Measurements from ENCODE around the gene RBM18. TPM values are rescaled to one million over a fixed set of nuclear protein-coding genes. Genes with fewer than 3 reads are reported as not detected.

RBM18 gene
- total and polyA plus RNA-seq, 2 donors (not counting 1 experiment from before 2014, with no cell fraction given) = 9.7 to 12.4 TPM

GRCh38 chr9:122205176-122205575 is 59.5 kb downstream of the RBM18 start:
- Mint-ChIP-seq H3K9me3 (ENCODE audit: insufficient read depth) (no peaks in the 10 kb centered on the region), H3K27me3 (peaks cover 14% of the 10 kb centered on the region), H3K4me1 (no peaks in the 10 kb centered on the region), H3K4me3 (no peak overlapping the region), H3K27ac (no peak overlapping the region)
- Histone ChIP-seq H3K79me2 (ENCODE audit: control insufficient read depth, insufficient read depth, low read length) (no peaks in the 10 kb centered on the region), H3K27me3 (replicated peaks in 1 of 4; ENCODE audit: control extremely low read depth in 1 of 4, control insufficient read depth in 3 of 4, insufficient read depth in 4 of 4, low read length in 3 of 4) (no peaks in the 10 kb centered on the region), H4K20me1 (ENCODE audit: control insufficient read depth, insufficient read depth, low read length, poor library complexity, severe bottlenecking) (no peaks in the 10 kb centered on the region), H2AFZ (ENCODE audit: insufficient read depth, low read depth, low read length, poor library complexity, severe bottlenecking) (no peak overlapping the region), H3K9ac (ENCODE audit: low read length) (no peak overlapping the region), H3K4me3 (ENCODE audit: control extremely low read depth in 1 of 5, extremely low read depth in 1 of 5, insufficient read depth in 1 of 5, low read depth in 2 of 5, low read length in 4 of 5) (no peak overlapping the region), H3K9me3 (ENCODE audit: control extremely low read depth in 1 of 3, control insufficient read depth in 2 of 3, insufficient read depth in 1 of 3, low read length in 2 of 3) (no peaks in the 10 kb centered on the region), H3K4me1 (ENCODE audit: control insufficient read depth in 2 of 2, insufficient read depth in 2 of 2, low read length in 2 of 2) (no peaks in the 10 kb centered on the region), H3K4me2 (replicated peaks; ENCODE audit: low read depth, low read length, poor library complexity, severe bottlenecking) (no peak overlapping the region), H3K27ac (ENCODE audit: low read length in 2 of 2) (no peak overlapping the region), H3K36me3 (replicated peaks in 1 of 2; ENCODE audit: control extremely low read depth in 1 of 2, control insufficient read depth in 1 of 2, extremely low read depth in 1 of 2, insufficient read depth in 2 of 2, low read length in 1 of 2) (no peaks in the 10 kb centered on the region)
- whole genome bisulfite sequencing (ENCODE audit: insufficient coverage) = 95% methylated on average over 8 of the region's 8 CpGs
- intact Hi-C loops (cut with micrococcal nuclease) = no loop called here
- CTCF ChIA-PET = no interaction called here
- DNase-seq (no peak), ATAC-seq (ENCODE audit: low read depth) (no peak)
- TF ChIP-seq CTCF (IDR thresholded peaks at IDR 0.05) (no peak), EZH2 (IDR thresholded peaks at IDR 0.05; ENCODE audit: borderline replicate concordance, insufficient read depth, low read depth, low read length, poor library complexity, severe bottlenecking) (no peak)
- POLR2A ChIA-PET = no interaction called here

GRCh38 chr9:122204491-122204890 is 60.1 kb downstream of the RBM18 start:
- Mint-ChIP-seq H3K4me3 (no peak overlapping the region), H3K27me3 (peaks cover 12% of the 10 kb centered on the region), H3K4me1 (no peaks in the 10 kb centered on the region), H3K27ac (no peak overlapping the region), H3K9me3 (ENCODE audit: insufficient read depth) (no peaks in the 10 kb centered on the region)
- DNase-seq = no peak
- POLR2A ChIA-PET = no interaction called here
- Histone ChIP-seq H3K79me2 (ENCODE audit: control insufficient read depth, insufficient read depth, low read length) (no peaks in the 10 kb centered on the region), H3K9ac (ENCODE audit: low read length) (no peak overlapping the region), H4K20me1 (ENCODE audit: control insufficient read depth, insufficient read depth, low read length, poor library complexity, severe bottlenecking) (no peaks in the 10 kb centered on the region), H3K27me3 (replicated peaks in 1 of 4; ENCODE audit: control extremely low read depth in 1 of 4, control insufficient read depth in 3 of 4, insufficient read depth in 4 of 4, low read length in 3 of 4) (no peaks in the 10 kb centered on the region), H2AFZ (ENCODE audit: insufficient read depth, low read depth, low read length, poor library complexity, severe bottlenecking) (no peak overlapping the region), H3K36me3 (replicated peaks in 1 of 2; ENCODE audit: control extremely low read depth in 1 of 2, control insufficient read depth in 1 of 2, extremely low read depth in 1 of 2, insufficient read depth in 2 of 2, low read length in 1 of 2) (no peaks in the 10 kb centered on the region), H3K4me1 (ENCODE audit: control insufficient read depth in 2 of 2, insufficient read depth in 2 of 2, low read length in 2 of 2) (no peaks in the 10 kb centered on the region), H3K9me3 (ENCODE audit: control extremely low read depth in 1 of 3, control insufficient read depth in 2 of 3, insufficient read depth in 1 of 3, low read length in 2 of 3) (no peaks in the 10 kb centered on the region), H3K4me3 (ENCODE audit: control extremely low read depth in 1 of 5, extremely low read depth in 1 of 5, insufficient read depth in 1 of 5, low read depth in 2 of 5, low read length in 4 of 5) (no peak overlapping the region), H3K27ac (ENCODE audit: low read length in 2 of 2) (no peak overlapping the region), H3K4me2 (replicated peaks; ENCODE audit: low read depth, low read length, poor library complexity, severe bottlenecking) (no peak overlapping the region)
- CTCF ChIA-PET = no interaction called here
- no peak for ATAC-seq (ENCODE audit: low read depth)
- 92% methylated on average over 12 of the region's 12 CpGs for WGBS (ENCODE audit: insufficient coverage)
- intact Hi-C loops (cut with micrococcal nuclease) = no loop called here
- no peak for TF ChIP-seq EZH2 (IDR thresholded peaks at IDR 0.05; ENCODE audit: borderline replicate concordance, insufficient read depth, low read depth, low read length, poor library complexity, severe bottlenecking)
- no peak for TF ChIP-seq CTCF (IDR thresholded peaks at IDR 0.05)
